Prostate gland (tissue), 2 donors: ENCODE results near the gene HPCA. TPM values are rescaled to one million over a fixed set of nuclear protein-coding genes. Genes with fewer than 3 reads are reported as not detected.

ENCODE experiments used
- DNase-seq: peaks from one replicate; pipeline ENCODE4 v3.0.0-alpha.2; 2019; ENCODE audit warnings: low spot score
- H3K27ac ChIP-seq, 2 donors: fragments of 200-600 bp; sonication (generic); 2 replicates each; pipeline ENCODE4 v1.5.1; 2017 to 2019
- H3K27me3 ChIP-seq: fragments of 200-600 bp; sonication (generic); replicated peaks from 2 replicates; pipeline ENCODE4 v1.5.1; 2019; ENCODE audit not compliant: insufficient read depth
- H3K36me3 ChIP-seq, 2 donors: fragments of 200-600 bp; sonication (generic); 1 replicate in 1 of 2; 2 replicates in 1 of 2; pipeline versions ENCODE4 v1.5.1 to v1.8.1; 2017 to 2019
- H3K4me1 ChIP-seq: fragments of 200-600 bp; sonication (generic); replicated peaks from 2 replicates; pipeline ENCODE4 v1.5.1; 2019
- H3K4me3 ChIP-seq, 2 donors: fragments of 200-600 bp; sonication (generic); 2 replicates each; pipeline ENCODE4 v1.5.1; 2017 to 2019
- H3K9me3 ChIP-seq: fragments of 200-600 bp; sonication (generic); 2 replicates; pipeline ENCODE4 v1.5.1; 2017
- POLR2A ChIP-seq: fragments of 450-650 bp; IDR thresholded peaks from one replicate; pipeline ENCODE4 v1.6.1; 2016; ENCODE audit warnings: antibody characterized with exemption, mild to moderate bottlenecking
- POLR2AphosphoS5 ChIP-seq: sonication (generic); formaldehyde crosslinking; IDR thresholded peaks from one replicate; pipeline ENCODE4 v1.6.1; 2017; ENCODE audit warnings: antibody characterized with exemption
- whole genome bisulfite sequencing: methylation state at CpG from one replicate; pipeline ENCODE4 v1.1.5; 2018; 5-methylcytosine and 5-hydroxymethylcytosine counted together
- intact Hi-C: fragments of 100-400 bp; cut with DNase I; formaldehyde crosslinking; loops from one replicate; pipeline ENCODE4 v1.14.2; 2022
- total RNA-seq, 2 donors: library from RNA; depleted of rRNA; stranded (reverse); fragments of >200 nt; gene quantifications; one replicate each; pipeline ENCODE4 v1.1.0, GENCODE V29; 2016
- TF ChIP-seq, protein P1 (sequence below), 4 experiments: fragments of 200-600 bp in 2 of 4; fragments of 450-650 bp in 2 of 4; sonication (generic) in 2 of 4; IDR thresholded peaks; 1 replicate in 3 of 4; 2 replicates in 1 of 4; pipeline ENCODE4 v1.5.1; 2016 to 2019; ENCODE audit warnings: antibody characterized with exemption in 4 of 4, mild to moderate bottlenecking in 2 of 4, moderate library complexity in 2 of 4

Gene HPCA
- total RNA-seq, 2 donors from 2014 or later, result 1.6 TPM; not detected in 1

DNA sequence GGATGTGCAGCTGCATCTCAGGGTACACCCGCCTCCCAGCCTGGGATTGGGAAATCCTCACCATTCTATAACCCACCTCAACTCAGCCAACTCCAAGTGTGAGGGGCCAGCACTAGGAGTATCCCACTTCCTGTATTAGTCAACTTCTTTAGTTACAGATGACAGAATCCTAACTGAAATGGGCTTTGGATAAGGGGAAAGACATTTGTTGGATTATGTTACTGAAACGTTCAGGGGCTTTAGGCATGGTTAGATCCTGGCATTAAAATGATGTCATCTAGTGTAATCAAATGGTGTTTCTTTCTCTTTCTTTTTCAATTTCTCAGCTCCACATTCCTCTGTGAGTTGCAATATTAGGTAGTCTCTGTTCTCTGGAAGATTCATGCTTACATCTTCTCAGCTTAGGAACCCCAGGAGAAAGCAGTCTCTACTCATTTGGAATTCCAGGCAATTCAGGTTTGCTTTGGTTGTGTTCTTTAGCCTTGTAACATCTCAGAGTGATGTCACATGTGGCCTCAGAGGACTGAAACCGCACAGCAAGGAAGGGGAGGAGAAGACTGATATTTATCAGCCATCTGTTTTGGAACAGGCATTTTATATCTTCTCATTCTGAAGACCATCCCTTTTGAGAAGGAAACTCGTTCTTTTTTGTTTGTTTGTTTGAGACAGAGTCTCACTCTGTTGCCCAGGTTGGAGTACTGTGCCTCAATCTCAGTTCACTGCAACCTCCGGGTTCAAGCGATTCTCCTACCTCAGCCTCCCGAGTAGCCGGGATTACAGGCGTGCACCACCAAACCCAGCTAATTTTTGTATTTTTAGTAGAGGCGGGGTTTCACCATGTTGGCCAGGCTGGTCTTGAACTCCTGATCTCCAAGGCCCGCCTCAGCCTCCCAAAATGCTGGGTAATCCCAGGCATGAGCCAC is 33.8 kb downstream of the HPCA start:
- intact Hi-C loops, result no loop called here
- no peak overlapping the region for H3K27ac ChIP-seq
- H3K27me3 ChIP-seq, result no peaks in the 10 kb centered on the region
- no peaks in the 10 kb centered on the region for H3K36me3 ChIP-seq
- 78% methylated on average over 11 of the region's 11 CpGs for WGBS
- no peaks in the 10 kb centered on the region for H3K4me1 ChIP-seq
- no peak overlapping the region for H3K4me3 ChIP-seq
- TF ChIP-seq POLR2A (no peak), POLR2AphosphoS5 (no peak)
- TF ChIP-seq, protein P1, sequence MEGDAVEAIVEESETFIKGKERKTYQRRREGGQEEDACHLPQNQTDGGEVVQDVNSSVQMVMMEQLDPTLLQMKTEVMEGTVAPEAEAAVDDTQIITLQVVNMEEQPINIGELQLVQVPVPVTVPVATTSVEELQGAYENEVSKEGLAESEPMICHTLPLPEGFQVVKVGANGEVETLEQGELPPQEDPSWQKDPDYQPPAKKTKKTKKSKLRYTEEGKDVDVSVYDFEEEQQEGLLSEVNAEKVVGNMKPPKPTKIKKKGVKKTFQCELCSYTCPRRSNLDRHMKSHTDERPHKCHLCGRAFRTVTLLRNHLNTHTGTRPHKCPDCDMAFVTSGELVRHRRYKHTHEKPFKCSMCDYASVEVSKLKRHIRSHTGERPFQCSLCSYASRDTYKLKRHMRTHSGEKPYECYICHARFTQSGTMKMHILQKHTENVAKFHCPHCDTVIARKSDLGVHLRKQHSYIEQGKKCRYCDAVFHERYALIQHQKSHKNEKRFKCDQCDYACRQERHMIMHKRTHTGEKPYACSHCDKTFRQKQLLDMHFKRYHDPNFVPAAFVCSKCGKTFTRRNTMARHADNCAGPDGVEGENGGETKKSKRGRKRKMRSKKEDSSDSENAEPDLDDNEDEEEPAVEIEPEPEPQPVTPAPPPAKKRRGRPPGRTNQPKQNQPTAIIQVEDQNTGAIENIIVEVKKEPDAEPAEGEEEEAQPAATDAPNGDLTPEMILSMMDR (IDR thresholded peaks at IDR 0.05), result no peak
- DNase-seq, result no peak
- no peaks in the 10 kb centered on the region for H3K9me3 ChIP-seq

DNA sequence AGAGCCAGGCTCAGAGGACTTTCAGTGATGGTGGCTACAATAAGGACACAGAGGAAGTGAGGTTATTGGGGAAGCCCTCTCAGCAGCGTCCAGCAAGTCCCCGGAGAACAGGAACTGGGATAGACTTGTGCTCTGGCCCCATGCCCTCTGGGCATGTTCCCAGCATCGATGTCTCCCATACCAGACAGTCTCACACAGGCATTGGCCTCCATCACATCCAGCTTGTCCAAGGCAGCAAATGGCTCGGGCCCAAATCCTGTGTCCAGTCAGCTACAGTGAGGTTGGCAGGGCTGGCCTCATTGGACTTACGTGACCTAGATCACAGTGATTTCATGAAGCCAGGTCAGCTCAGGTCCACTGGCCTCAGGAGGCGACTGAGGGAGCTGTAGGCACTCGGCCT is 34.5 kb downstream of the HPCA start:
- no peak overlapping the region for H3K4me3 ChIP-seq
- no peak overlapping the region for H3K27ac ChIP-seq
- TF ChIP-seq POLR2A (no peak), POLR2AphosphoS5 (no peak)
- TF ChIP-seq, protein P1 (IDR thresholded peaks at IDR 0.05), result no peak
- no peak for DNase-seq
- H3K9me3 ChIP-seq, result no peaks in the 10 kb centered on the region
- H3K27me3 ChIP-seq, result no peaks in the 10 kb centered on the region
- no peaks in the 10 kb centered on the region for H3K4me1 ChIP-seq
- 77% methylated on average over 7 of the region's 7 CpGs for WGBS
- intact Hi-C loops, result no loop called here
- H3K36me3 ChIP-seq, result no peaks in the 10 kb centered on the region

DNA sequence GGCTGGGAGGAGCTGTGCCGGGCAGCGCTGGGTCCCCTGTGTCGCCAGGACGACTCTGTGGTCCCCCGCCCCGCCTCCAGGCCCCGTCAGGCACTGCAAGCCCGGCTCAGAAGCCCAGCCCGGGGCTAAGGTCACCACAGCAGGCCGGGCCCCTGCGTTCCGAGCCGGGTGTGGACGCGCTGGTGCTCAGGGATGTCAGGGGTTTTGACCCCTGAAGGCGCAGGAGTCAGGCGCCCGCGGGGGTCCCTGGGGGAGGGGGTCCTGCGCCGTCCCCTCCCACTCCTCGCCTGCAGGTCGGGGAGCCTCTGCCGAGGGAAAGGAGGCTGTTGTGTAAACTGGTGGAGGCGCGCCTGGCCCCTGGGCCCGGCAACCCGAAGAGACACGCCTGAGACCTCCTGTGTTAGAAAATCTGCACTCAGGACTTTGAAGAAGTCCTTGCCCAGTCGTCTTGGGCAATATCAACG is 38.6 kb downstream of the HPCA start:
- Histone ChIP-seq H3K4me1 (no peaks in the 10 kb centered on the region), H3K36me3 (no peaks in the 10 kb centered on the region), H3K4me3 (no peak overlapping the region), H3K27ac (no peak overlapping the region), H3K27me3 (no peaks in the 10 kb centered on the region), H3K9me3 (no peaks in the 10 kb centered on the region)
- DNase-seq, result no peak
- intact Hi-C loops, result no loop called here
- WGBS, result 29% methylated on average over 23 of the region's 31 CpGs
- no peak for TF ChIP-seq POLR2A
- TF ChIP-seq POLR2AphosphoS5, result no peak
- TF ChIP-seq, protein P1 (IDR thresholded peaks at IDR 0.05), result no peak

DNA sequence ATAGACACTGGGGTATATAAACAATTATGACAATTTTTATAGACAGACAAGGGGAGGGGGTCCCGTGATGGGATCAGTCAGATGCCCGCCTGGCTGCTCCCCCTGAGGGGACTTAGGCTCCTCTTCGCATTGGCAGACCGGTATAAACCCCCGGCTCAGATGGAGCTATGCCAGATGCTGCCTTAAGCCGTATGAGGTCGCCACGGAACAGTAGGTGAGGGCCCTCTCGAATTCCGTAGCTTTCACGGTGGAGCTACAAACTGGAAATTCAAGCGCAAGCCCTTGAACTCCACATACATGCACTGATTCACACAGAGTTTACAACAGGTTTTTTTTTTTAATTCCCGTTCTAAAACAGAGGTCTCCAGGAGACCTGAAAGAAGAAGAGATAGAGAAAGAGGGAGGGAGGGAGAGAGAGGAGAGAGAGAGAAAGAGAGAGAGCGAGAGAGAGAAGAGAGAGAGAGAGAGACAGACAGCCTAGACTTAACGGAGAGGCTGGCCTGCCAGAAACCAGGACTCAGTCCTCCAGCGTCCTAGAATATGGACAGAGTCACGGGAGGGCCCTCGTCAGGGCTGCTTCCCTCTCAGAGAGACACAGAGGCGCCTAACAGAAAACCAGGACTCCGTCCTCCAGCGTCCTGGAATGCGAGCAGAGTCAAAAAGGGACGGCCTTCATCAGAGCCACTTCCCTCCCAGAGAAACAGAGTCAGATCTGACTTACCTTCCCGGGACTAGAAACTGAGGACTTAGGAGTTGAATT is 39.3 kb downstream of the HPCA start:
- H3K27ac ChIP-seq, result no peak overlapping the region
- H3K4me1 ChIP-seq, result no peaks in the 10 kb centered on the region
- 19% methylated on average over 24 of the region's 24 CpGs for WGBS
- TF ChIP-seq, protein P1 (IDR thresholded peaks at IDR 0.05), result no peak
- TF ChIP-seq POLR2A (no peak), POLR2AphosphoS5 (no peak)
- no peaks in the 10 kb centered on the region for H3K27me3 ChIP-seq
- H3K36me3 ChIP-seq, result no peaks in the 10 kb centered on the region
- intact Hi-C loops, result no loop called here
- DNase-seq, result no peak
- no peaks in the 10 kb centered on the region for H3K9me3 ChIP-seq
- no peak overlapping the region for H3K4me3 ChIP-seq
